H1 (cell line): Measurements from ENCODE around the gene CLEC1A. TPM values are rescaled to one million over a fixed set of nuclear protein-coding genes. Genes with fewer than 3 reads are reported as not detected.

Experiments
- CTCF ChIA-PET: fragments of 300-600 bp; sonication (Branson Sonifier 250); formaldehyde crosslinking; loops from one replicate; lab custom pipeline; 2021; ENCODE audit not compliant: partially characterized antibody; lab: Charles Lee
- POLR2A ChIA-PET: fragments of 300-600 bp; sonication (Branson Sonifier 250); formaldehyde crosslinking; loops from one replicate; lab custom pipeline; 2021; ENCODE audit warnings: inconsistent platforms; ENCODE audit not compliant: partially characterized antibody; lab: Charles Lee
- DNase-seq, 2 experiments: peaks; one replicate each; pipeline versions ENCODE4 v3.0.0 to v3.0.0-alpha.2; 2010 to 2022; ENCODE audit warnings: low spot score in 2 of 2, low read depth in 1 of 2, mixed read lengths in 1 of 2
- FAIRE-seq: peaks from 2 replicates; lab custom pipeline; 2011; peaks lifted over from hg19 to GRCh38; lab: Jason Lieb, UNC
- H2AFZ ChIP-seq: 2 replicates; pipeline ENCODE4 v1.8.1; 2012; ENCODE audit warnings: low read length, inconsistent platforms
- H2AK5ac ChIP-seq: 2 replicates; pipeline ENCODE4 v1.6.1; 2013; ENCODE audit warnings: low read depth, low read length
- H2BK120ac ChIP-seq: replicated peaks from 2 replicates; pipeline ENCODE3; 2013; ENCODE audit warnings: low read depth, low read length, inconsistent platforms
- H2BK12ac ChIP-seq: 2 replicates; pipeline ENCODE4 v1.6.1; 2013; ENCODE audit warnings: low read depth, low read length
- H2BK15ac ChIP-seq: 2 replicates; pipeline ENCODE4 v1.6.1; 2013; ENCODE audit warnings: low read length
- H2BK20ac ChIP-seq: 2 replicates; pipeline ENCODE4 v1.6.1; 2013; ENCODE audit warnings: low read length
- H2BK5ac ChIP-seq: 2 replicates; pipeline ENCODE4 v1.6.1; 2013; ENCODE audit warnings: low read depth, low read length
- H3K14ac ChIP-seq: 2 replicates; pipeline ENCODE4 v1.6.1; 2013; ENCODE audit warnings: inconsistent platforms; ENCODE audit not compliant: insufficient read length
- H3K18ac ChIP-seq: 2 replicates; pipeline ENCODE4 v1.6.1; 2013; ENCODE audit warnings: low read length; ENCODE audit errors: extremely low read depth
- H3K23ac ChIP-seq: 2 replicates; pipeline ENCODE4 v1.6.1; 2013; ENCODE audit warnings: inconsistent platforms; ENCODE audit not compliant: insufficient read length
- H3K23me2 ChIP-seq: 2 replicates; pipeline ENCODE4 v1.6.1; 2013; ENCODE audit warnings: low read depth, low read length
- H3K27ac ChIP-seq: 2 replicates; pipeline ENCODE4 v1.6.1; 2011; ENCODE audit warnings: low read depth, low read length, inconsistent platforms
- H3K27me3 ChIP-seq, 4 experiments: replicated peaks in 1 of 4; 1 replicate in 1 of 4; 2 replicates in 3 of 4; pipeline versions ENCODE4 v1.6.1 to v1.8.1; 2011 to 2013; ENCODE audit warnings: low read length in 3 of 4, mild to moderate bottlenecking in 3 of 4, inconsistent platforms in 2 of 4, mixed read lengths in 2 of 4, moderate library complexity in 1 of 4; ENCODE audit not compliant: control insufficient read depth in 3 of 4, insufficient read depth in 3 of 4; ENCODE audit errors: extremely low read depth in 1 of 4
- H3K36me3 ChIP-seq, 4 experiments: 2 replicates each; pipeline versions ENCODE4 v1.6.1 to v1.8.1; 2011 to 2013; ENCODE audit warnings: mild to moderate bottlenecking in 4 of 4, low read length in 3 of 4, moderate library complexity in 2 of 4, control low read depth in 1 of 4, inconsistent platforms in 1 of 4; ENCODE audit not compliant: insufficient read depth in 4 of 4, control insufficient read depth in 2 of 4
- H3K4ac ChIP-seq: replicated peaks from 2 replicates; pipeline ENCODE3; 2013; ENCODE audit warnings: low read length, low read depth, mixed read lengths, inconsistent platforms; ENCODE audit not compliant: insufficient read length
- H3K4me1 ChIP-seq, 4 experiments: replicated peaks in 1 of 4; 1 replicate in 1 of 4; 2 replicates in 3 of 4; pipeline versions ENCODE4 v1.6.1 to v1.8.1; 2011 to 2013; ENCODE audit warnings: low read length in 3 of 4, inconsistent platforms in 2 of 4, mixed read lengths in 1 of 4; ENCODE audit not compliant: insufficient read depth in 4 of 4, control insufficient read depth in 3 of 4
- H3K4me2 ChIP-seq, 2 experiments: 2 replicates each; pipeline versions ENCODE4 v1.6.1 to v1.8.1; 2011 to 2013; ENCODE audit warnings: low read depth in 2 of 2, low read length in 2 of 2, control low read depth in 1 of 2, inconsistent platforms in 1 of 2, mild to moderate bottlenecking in 1 of 2; ENCODE audit not compliant: insufficient read depth in 1 of 2
- H3K4me3 ChIP-seq, 4 experiments: fragments of 200-600, 300-600 bp in 1 of 4; sonication (generic), shearing (Covaris generic), sonication (Bioruptor Twin) in 1 of 4; 2 replicates each; pipeline versions ENCODE4 v1.5.1 to v1.8.1; 2011 to 2016; ENCODE audit warnings: low read length in 4 of 4, low read depth in 3 of 4, control low read depth in 2 of 4, inconsistent platforms in 2 of 4, mild to moderate bottlenecking in 2 of 4, mixed read lengths in 1 of 4, moderate library complexity in 1 of 4; ENCODE audit not compliant: insufficient read depth in 2 of 4; ENCODE audit errors: extremely low read depth in 1 of 4
- H3K56ac ChIP-seq: replicated peaks from 2 replicates; pipeline ENCODE3; 2013; ENCODE audit warnings: low read depth, mild to moderate bottlenecking, mixed read lengths, low read length, inconsistent platforms; ENCODE audit not compliant: insufficient read length
- H3K79me1 ChIP-seq: 2 replicates; pipeline ENCODE4 v1.6.1; 2013; ENCODE audit warnings: low read depth, low read length, control low read depth
- H3K79me2 ChIP-seq, 2 experiments: 2 replicates each; pipeline versions ENCODE4 v1.6.1 to v1.8.1; 2012 to 2013; ENCODE audit warnings: low read length in 2 of 2, mild to moderate bottlenecking in 2 of 2, inconsistent platforms in 1 of 2; ENCODE audit not compliant: insufficient read depth in 2 of 2, control insufficient read depth in 1 of 2
- H3K9ac ChIP-seq, 4 experiments: replicated peaks in 1 of 4; 1 replicate in 1 of 4; 2 replicates in 3 of 4; pipeline versions ENCODE4 v1.6.1 to v1.8.1; 2011 to 2013; ENCODE audit warnings: low read depth in 3 of 4, low read length in 3 of 4, control low read depth in 2 of 4, mild to moderate bottlenecking in 2 of 4, moderate library complexity in 2 of 4, inconsistent platforms in 1 of 4; ENCODE audit errors: extremely low read depth in 1 of 4
- H3K9me3 ChIP-seq, 2 experiments: 2 replicates each; pipeline versions ENCODE4 v1.6.1 to v1.8.1; 2012 to 2013; ENCODE audit warnings: mild to moderate bottlenecking in 2 of 2, moderate library complexity in 2 of 2, control low read depth in 1 of 2, inconsistent platforms in 1 of 2, low read depth in 1 of 2, low read length in 1 of 2, mixed read lengths in 1 of 2; ENCODE audit not compliant: insufficient read depth in 2 of 2
- H4K20me1 ChIP-seq, 2 experiments: replicated peaks in 1 of 2; 2 replicates each; pipeline versions ENCODE3 to v1.8.1; 2011 to 2013; ENCODE audit warnings: inconsistent platforms in 2 of 2, low read length in 2 of 2, mild to moderate bottlenecking in 1 of 2; ENCODE audit not compliant: insufficient read depth in 2 of 2, control insufficient read depth in 1 of 2
- H4K5ac ChIP-seq: 2 replicates; pipeline ENCODE4 v1.6.1; 2013; ENCODE audit warnings: low read length, low read depth, mixed read lengths, inconsistent platforms; ENCODE audit not compliant: insufficient read length
- H4K8ac ChIP-seq: 2 replicates; pipeline ENCODE4 v1.8.0; 2013; ENCODE audit warnings: mild to moderate bottlenecking, moderate library complexity, low read length, inconsistent platforms; ENCODE audit not compliant: insufficient read depth; ENCODE audit errors: extremely low read depth
- H4K91ac ChIP-seq: replicated peaks from 2 replicates; pipeline ENCODE3; 2013; ENCODE audit warnings: low read length, mixed read lengths, inconsistent platforms; ENCODE audit not compliant: insufficient read length
- CBX5 ChIP-seq: fragments of 300-800, 300-1000 bp; sonication (generic); IDR thresholded peaks from 2 replicates; pipeline ENCODE4 v1.7.1; 2016; ENCODE audit warnings: antibody characterized with exemption, low read length, low read depth
- CBX8 ChIP-seq: fragments of 300-800, 300-1000 bp; sonication (generic); IDR thresholded peaks from 2 replicates; pipeline ENCODE4 v1.7.1; 2016; ENCODE audit warnings: low read depth, low read length, borderline replicate concordance
- CTBP2 ChIP-seq: IDR thresholded peaks from 2 replicates; pipeline ENCODE4 v1.7.0; 2011; ENCODE audit warnings: borderline replicate concordance, mild to moderate bottlenecking, moderate library complexity, mixed read lengths, low read length; ENCODE audit not compliant: insufficient read depth, insufficient read length
- CTCF ChIP-seq, 3 experiments: IDR thresholded peaks; 1 replicate in 2 of 3; 2 replicates in 1 of 3; pipeline versions ENCODE4 v1.5.1 to v1.6.1; 2011; ENCODE audit warnings: low read length in 3 of 3, mild to moderate bottlenecking in 3 of 3, inconsistent platforms in 2 of 3, low read depth in 1 of 3, moderate library complexity in 1 of 3; ENCODE audit not compliant: insufficient read depth in 1 of 3; ENCODE audit errors: control extremely low read depth in 1 of 3
- EZH2 ChIP-seq: fragments of 200-600 bp; sonication (generic); IDR thresholded peaks from 2 replicates; pipeline ENCODE4 v1.7.1; 2012; ENCODE audit warnings: low read depth, mild to moderate bottlenecking, moderate library complexity, low read length, inconsistent platforms; ENCODE audit not compliant: severe bottlenecking
- HDAC2 ChIP-seq, 2 experiments: fragments of 300-600 bp in 1 of 2; sonication (generic) in 1 of 2; IDR thresholded peaks; 2 replicates each; pipeline ENCODE4 v1.6.1; 2011 to 2012; ENCODE audit warnings: low read depth in 2 of 2, low read length in 2 of 2, mild to moderate bottlenecking in 2 of 2, moderate library complexity in 2 of 2, borderline replicate concordance in 1 of 2, inconsistent platforms in 1 of 2
- HDAC6 ChIP-seq: IDR thresholded peaks from one replicate; pipeline ENCODE4 v1.7.1; 2012; ENCODE audit warnings: low read depth, mild to moderate bottlenecking, inconsistent platforms, low read length, moderate library complexity
- KDM1A ChIP-seq: fragments of 200-600, 300-600 bp; sonication (generic); IDR thresholded peaks from 2 replicates; pipeline ENCODE4 v1.7.1; 2016; ENCODE audit warnings: mild to moderate bottlenecking, low read length, borderline replicate concordance
- POLR2A ChIP-seq, 2 experiments: IDR thresholded peaks; 1 replicate in 1 of 2; 2 replicates in 1 of 2; pipeline ENCODE4 v1.6.1; 2011; ENCODE audit warnings: low read depth in 2 of 2, low read length in 2 of 2, mild to moderate bottlenecking in 2 of 2; ENCODE audit errors: control extremely low read depth in 1 of 2
- POU5F1 ChIP-seq: IDR thresholded peaks from 2 replicates; pipeline ENCODE4 v1.6.1; 2011; ENCODE audit warnings: low read depth, mild to moderate bottlenecking, low read length, moderate library complexity
- SRF ChIP-seq: IDR thresholded peaks from 2 replicates; pipeline ENCODE4 v1.6.1; 2011; ENCODE audit warnings: mild to moderate bottlenecking, low read depth, low read length, moderate library complexity
- WGBS, 2 experiments: shearing (Covaris generic) in 1 of 2; methylation state at CpG; one replicate each; pipeline versions ENCODE4 v1.1.6 to v1.1.7; 2013 to 2015; ENCODE audit warnings: low lambda C conversion rate in 2 of 2, mixed read lengths in 2 of 2, inconsistent platforms in 1 of 2, low coverage in 1 of 2, missing lambda C conversion rate in 1 of 2; ENCODE audit not compliant: insufficient replicate concordance in 2 of 2, insufficient coverage in 1 of 2, insufficient read length in 1 of 2; ENCODE audit errors: extremely low coverage in 1 of 2, missing lambda C conversion rate in 1 of 2; 5-methylcytosine and 5-hydroxymethylcytosine counted together
- polyA plus RNA-seq, 7 experiments: library from polyadenylated mRNA; depleted of rRNA in 3 of 7; stranded (reverse) in 5 of 7; unstranded in 2 of 7; fragments of >200 nt in 5 of 7; fragments of 200-250 nt in 2 of 7; gene quantifications; 1 replicate in 5 of 7; 2 replicates in 1 of 7; 4 replicates in 1 of 7; pipeline versions ENCODE4 v1.2.1 to v1.2.3, GENCODE V29; 2011 to 2013; ENCODE audit warnings: missing spikeins in 2 of 7, mixed read lengths in 2 of 7
- total RNA-seq: library from RNA; stranded (reverse); fragmentation: NEBNext Ultra II Directional; extraction: Animal tissue kit (Norgen Biotek cat#: 25700); gene quantifications from 2 replicates; pipeline ENCODE4 v1.2.1, GENCODE V29; 2021

Gene CLEC1A
- total and polyA plus RNA-seq, 2 of the 8 experiments (the other 6 are each of a cell fraction or from before 2014, with no cell fraction given) = 0.20 TPM; not detected in 1

DNA sequence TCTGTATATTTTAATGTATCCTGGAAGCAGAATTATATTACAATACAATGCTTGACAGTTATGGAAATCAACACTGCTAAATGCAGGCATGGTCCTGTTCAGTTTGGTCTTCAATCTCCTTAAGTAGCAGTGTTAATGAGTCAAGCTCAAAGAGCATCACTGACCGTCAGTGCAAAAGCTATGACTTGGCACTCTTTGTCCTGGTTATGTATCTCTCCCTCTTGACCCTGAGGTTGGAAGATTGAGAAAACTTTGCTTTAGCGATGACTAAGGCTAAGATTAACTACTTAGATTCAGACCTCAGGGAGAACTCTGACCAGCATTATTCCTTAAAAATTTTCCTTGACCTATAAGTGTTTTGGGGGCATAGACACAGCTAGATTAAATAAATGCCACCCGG is 20.3 kb upstream of the CLEC1A start:
- Histone ChIP-seq H3K4me1 (no peaks in the 10 kb centered on the region), H2BK5ac (no peak overlapping the region), H3K27me3 (no peaks in the 10 kb centered on the region), H3K36me3 (no peaks in the 10 kb centered on the region), H2AK5ac (no peak overlapping the region), H3K14ac (no peak overlapping the region), H2BK20ac (no peak overlapping the region), H2AFZ (0 out of 2 replicates have a peak overlapping the region, but pooled peaks have one; percentile 73), H3K27ac (no peak overlapping the region), H3K56ac (no peak overlapping the region), H2BK15ac (no peak overlapping the region), H3K4ac (no peak overlapping the region), H3K79me1 (no peaks in the 10 kb centered on the region), H3K4me2 (no peak overlapping the region), H3K23me2 (no peaks in the 10 kb centered on the region), H2BK120ac (no peak overlapping the region), H3K79me2 (no peaks in the 10 kb centered on the region), H3K18ac (no peak overlapping the region), H4K20me1 (no peaks in the 10 kb centered on the region), H3K4me3 (no peak overlapping the region), H4K5ac (no peak overlapping the region), H3K9ac (no peak overlapping the region), H4K8ac (no peak overlapping the region), H2BK12ac (no peak overlapping the region), H3K9me3 (no peaks in the 10 kb centered on the region), H3K23ac (no peak overlapping the region), H4K91ac (no peak overlapping the region)
- FAIRE-seq (no peak), DNase-seq (no peak)
- 91% methylated on average over 3 of the region's 3 CpGs; no CpG with 5 or more reads in 1 of the 2 experiments for WGBS, 2 experiments
- POLR2A ChIA-PET = no interaction called here
- CTCF ChIA-PET = interaction anchor here (1.0 to 1.7 kb wide), 4 partner anchors 11 to 34 kb away, joined by 3 to 4 read pairs (median 4); partner anchors contain the start of gene CLEC7A
- TF ChIP-seq CTBP2 (no peak), CBX5 (no peak), HDAC6 (no peak), CBX8 (no peak), HDAC2 (IDR thresholded peaks at IDR 0.05; ENCODE audit: borderline replicate concordance in 1 of 2, low read depth in 2 of 2, low read length in 2 of 2) (no peak), POU5F1 (no peak), CTCF (IDR thresholded peaks at IDR 0.05; ENCODE audit: control extremely low read depth in 1 of 3, insufficient read depth in 1 of 3, low read depth in 1 of 3, low read length in 3 of 3) (no peak), KDM1A (no peak), POLR2A (IDR thresholded peaks at IDR 0.05; ENCODE audit: control extremely low read depth in 1 of 2, low read depth in 2 of 2, low read length in 2 of 2) (no peak), SRF (no peak), EZH2 (no peak)
